GM18511 (cell line): Measurements from ENCODE around the gene TCP11L2.
"Not testable (repeated sequence)": the region's sequence is repeated elsewhere in the genome, so short reads cannot be mapped to it uniquely, and the experiment has no call there.

ENCODE experiments used
- ATAC-seq: cut with Tn5 transposase; IDR thresholded peaks from one replicate; pipeline ENCODE4 v1.9.1; 2021; ENCODE audit warnings: mild to moderate bottlenecking, moderate library complexity; ENCODE audit not compliant: unreplicated experiment

Gene TCP11L2

DNA sequence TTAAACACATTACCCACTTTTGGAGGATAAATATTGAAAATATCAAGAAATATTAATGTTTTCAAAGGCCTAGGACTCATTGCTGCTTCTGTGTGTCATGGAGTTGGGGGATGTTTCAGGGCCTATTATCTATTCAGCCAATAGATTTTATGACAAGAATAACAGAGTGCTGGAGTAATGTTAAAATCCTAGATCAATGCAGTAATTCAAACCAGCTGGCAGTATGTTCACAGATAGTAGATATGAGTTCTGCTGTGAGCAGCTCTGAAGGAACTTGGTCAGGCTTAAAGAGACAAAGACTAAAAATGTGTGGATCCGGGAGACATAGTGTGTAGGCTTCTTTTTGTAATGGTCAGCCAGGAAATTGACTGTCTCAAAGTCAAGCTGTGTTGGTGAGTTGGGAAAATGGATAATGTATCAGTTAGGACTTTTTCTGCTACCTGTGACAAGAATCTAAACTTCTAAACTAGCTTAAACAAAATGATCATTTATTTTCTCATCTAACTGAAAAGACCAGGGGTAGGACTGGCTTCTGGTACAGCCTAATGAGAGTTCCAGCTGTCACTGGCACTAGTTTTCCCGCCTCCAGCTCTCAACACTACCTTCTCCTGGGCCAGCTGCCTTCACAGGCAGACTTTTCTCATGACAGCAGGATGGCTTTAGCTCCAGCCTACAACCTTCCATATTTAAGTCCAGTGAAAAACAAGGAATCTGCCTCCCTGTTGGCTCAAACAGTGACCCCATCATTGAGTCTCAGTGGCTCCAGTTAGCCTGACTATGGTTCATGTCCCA is 38.7 kb downstream of the TCP11L2 start:
- ATAC-seq = no peak

DNA sequence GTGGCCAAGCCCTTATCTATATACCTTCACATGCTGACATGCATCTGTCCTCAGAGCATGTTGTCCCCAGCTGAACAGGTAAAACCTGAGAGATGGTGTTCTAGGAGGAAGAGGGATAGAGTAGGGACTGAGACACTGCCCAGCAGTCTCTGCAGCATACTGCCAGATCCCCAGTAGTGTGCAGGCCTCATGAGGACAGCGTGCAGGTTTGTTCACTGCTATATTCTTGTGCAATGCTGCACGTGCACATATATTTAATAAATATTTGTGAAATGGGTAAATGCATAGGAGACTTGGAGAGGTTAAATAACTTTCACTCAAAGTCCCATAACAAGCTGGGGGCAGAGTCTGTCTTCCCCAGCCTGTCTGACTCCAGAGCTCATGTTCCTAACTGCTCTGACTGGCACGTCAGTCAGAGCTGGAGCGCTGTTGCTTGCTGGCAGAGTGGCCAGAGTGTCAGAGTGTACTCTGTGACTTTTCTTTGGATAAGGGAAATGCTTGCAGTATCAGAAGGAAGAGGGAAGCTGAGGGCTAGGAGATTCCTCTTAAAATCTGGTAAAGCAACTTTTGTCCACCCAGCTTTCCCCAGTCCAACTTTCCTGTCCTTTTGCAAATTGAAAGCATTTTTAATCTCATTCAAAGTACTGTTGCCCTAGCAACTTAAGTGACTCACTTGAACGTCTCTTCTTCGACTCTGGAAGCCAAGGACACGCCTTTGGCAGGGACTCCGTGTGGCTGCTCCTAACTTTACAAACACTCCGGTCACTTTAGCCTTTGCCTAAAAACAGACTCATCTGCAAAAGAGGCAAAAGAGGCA is 40.1 kb downstream of the TCP11L2 start:
- no peak for ATAC-seq

DNA sequence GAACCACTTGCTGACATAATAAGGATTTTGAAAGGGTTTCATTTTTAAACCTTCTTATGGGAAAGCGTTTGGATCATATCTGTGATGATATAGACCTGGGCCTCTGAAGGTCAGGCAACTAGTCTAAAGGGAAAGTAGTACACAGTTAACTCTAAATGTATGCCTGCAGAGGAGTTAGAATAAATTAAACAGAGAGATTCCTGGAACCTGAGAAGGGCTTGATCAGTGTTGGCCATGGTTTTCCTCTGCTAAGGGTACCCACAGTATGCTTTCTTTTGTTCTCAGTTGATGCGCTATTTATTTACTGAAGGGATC is 40.6 kb downstream of the TCP11L2 start:
- ATAC-seq = no peak

DNA sequence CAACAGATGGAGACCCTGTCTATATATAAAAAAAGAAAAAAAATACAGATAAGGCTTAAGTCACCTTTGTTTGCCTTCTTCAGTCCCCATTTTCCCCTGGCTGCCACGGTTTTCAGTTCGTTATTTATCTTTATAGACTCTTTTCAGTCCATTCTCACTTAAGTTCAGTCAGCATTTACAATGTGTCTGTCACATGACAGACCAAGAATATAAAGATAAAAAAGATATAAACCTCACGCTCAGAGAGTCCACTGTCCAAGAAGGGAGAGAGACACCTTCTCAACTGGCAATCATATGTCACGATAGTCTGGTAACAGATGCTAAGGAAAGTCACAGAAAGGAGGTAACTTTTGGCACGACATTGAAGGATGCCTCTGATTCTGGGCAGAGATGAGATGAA is 41.6 kb downstream of the TCP11L2 start:
- ATAC-seq = no peak

DNA sequence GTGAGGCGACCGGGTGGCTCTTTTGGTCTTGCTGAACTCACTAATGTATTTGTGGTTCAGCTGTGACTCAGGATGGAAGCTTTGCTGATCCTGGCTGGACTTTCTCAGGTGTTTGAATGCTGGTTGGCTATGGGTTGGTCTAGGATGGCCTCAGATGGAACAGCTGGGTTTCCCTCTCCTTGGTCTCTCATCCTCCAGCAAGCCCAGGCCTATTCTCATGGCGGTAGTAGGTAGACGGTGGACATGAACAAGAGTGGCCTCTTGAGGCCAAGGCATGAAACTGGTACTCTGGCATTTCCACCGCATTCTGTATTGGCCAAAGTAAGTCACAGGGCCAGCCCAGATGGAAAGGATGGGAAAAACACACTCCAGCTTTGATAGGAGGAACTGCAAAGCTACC is 43.2 kb downstream of the TCP11L2 start:
- no peak for ATAC-seq

DNA sequence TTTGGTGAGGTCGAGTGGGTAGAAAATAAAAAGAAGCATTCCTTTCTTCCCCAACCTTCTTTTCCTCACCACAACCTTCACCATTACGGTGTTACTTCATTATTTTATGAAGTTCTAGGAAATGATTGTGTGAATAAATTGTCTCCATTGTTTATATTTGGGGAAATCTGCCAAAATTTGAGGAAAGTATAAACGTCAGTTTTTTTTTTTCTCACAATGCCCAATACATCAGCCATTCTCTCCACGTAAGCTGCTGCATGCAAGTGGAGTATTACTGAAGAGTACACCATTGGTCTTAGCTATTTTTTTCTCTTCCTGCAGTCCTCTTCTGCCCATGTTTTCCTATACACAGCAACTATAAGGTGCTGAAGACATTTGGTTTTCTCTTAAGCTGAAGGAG is 45.9 kb downstream of the TCP11L2 start:
- ATAC-seq = no peak

DNA sequence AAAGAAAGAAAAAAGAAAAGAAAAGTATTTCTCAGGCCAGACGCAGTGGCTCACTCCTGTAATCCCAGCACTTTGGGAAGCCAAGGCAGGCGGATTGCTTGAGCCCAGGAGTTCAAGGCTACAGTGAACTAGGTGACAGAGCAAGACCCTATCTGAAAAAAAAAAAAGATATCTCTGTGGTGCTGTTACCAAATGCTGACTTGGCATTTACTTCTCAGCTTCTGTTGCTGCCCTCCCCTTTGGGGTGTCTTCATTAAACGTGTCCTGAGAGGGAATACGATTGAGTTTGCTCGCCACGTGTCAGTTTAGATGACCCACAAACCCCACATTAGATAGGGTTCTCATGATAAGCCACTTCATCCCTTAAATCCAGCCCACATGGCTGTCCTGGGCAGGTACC is 50.6 kb downstream of the TCP11L2 start:
- ATAC-seq = no peak

DNA sequence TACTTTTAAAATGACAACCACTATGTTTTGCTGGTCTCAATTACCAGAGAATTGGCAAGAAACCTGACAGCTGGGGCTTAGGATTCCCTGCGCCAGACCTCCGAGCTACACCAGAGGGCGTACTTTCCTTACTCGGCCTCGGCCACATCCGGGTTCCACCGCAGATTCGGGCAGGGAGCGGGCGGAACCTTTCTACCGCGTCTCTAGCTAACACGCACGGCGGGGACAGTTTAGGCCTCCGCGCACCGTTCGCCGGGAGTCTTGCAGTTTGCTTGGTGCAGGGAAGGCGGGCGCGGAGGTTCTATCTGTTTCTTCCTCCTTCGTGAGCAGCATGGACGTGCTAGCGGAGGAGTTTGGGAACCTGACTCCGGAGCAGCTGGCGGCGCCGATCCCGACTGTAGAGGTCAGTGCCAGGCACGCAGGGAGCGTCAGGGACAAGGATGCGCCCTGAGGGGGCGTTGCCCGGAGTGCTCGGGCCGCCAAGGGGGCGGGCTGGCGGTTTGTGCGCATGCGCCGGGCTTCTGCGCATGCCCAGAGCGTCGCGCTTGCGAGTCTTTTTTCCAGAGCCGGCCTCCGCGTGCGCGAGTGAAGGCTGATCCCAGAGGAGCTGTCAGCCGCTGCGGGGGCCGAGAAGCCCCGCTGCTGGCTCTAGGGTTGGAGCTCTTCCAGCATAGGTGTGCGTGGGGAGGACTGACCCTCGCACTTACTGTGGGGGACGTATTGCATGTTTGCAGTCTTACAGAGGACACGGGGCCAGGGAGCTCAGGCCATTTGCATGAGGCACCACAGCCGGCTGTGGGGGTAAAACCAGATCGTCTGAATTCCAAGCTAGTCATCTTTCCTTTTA is 55.2 kb downstream of the TCP11L2 start, which contains the start of gene POLR3B:
POLR3B (plus strand) TSS at position 200 of the 847 bp plus-strand sequence; CDS start at position 332, 132 bp downstream.
- peak; percentile 89 for ATAC-seq

DNA sequence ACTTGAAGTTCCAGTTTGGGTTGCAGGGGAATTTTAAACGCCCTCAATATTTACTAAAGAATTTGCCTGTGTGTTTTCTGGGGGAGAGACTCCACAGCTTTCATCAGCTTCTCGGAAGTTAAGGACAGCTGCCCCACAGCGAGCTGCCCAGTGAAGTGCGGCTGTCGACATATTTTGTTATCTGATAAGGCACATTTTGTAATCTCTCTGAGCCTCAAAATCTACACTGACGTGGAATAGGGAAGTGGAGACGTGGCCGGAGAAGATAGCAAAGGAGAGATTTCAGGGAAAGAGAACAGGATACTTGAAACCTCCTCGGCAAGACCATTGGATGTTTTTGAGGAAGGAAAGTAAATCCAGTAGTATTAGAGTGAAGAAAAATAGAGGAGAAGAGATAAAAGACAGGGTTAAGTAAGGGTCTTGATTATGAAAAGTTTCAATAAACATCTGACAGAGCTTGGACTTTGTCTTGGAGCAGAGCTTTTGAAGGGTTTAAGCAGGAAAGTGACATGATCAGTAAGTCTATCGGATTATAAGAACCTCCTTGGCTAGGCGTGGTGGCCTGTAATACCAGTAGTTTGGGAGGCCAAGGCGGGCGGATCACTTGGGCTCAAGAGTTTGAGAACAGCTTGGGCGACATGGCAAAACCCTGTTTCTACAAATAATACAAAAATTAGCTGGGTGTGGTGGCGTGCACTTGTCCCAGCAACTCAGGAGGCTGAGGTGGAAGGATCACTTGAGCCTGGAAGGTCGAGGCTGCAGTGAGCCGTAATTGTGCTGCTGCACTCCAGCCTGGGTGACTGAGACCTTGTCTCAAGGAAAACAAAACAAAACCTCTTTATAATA is 56.1 kb downstream of the TCP11L2 start:
- peak; percentile 20 for ATAC-seq

DNA sequence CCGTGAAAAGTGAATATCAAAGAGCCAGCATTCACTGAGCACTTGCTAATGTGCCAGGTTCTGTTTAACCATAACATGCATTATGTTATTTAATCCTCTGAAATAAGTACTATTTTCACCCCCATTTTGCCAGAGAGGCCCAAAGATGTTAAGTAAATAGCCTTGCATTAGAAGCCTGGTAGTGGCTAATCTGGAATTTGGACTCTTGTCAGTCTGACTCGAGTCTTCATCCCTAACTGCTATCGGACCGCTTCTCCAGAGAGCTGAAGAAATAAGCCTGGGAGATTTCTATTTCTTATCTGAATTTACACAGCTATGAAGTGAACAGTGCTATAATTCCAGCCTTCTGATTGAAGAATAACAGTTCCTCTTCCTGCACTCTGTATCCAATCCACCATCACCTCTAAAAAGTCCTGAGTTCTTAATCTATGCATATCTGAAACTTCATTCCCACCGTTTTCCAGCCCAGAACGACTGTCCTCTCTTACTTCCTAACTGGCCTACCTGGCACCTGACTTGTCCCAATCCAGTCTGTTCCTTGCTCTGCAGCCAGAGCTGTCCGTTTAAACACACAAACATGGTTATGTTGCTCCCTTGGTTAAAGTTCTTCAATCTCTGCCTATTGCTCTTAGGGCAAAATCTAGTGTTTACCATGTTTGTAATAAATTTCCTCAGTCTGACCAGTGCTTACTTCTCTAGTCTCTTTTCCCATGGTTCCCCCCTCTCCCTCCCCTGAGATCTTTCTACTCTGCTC is 57.3 kb downstream of the TCP11L2 start:
- no peak for ATAC-seq

DNA sequence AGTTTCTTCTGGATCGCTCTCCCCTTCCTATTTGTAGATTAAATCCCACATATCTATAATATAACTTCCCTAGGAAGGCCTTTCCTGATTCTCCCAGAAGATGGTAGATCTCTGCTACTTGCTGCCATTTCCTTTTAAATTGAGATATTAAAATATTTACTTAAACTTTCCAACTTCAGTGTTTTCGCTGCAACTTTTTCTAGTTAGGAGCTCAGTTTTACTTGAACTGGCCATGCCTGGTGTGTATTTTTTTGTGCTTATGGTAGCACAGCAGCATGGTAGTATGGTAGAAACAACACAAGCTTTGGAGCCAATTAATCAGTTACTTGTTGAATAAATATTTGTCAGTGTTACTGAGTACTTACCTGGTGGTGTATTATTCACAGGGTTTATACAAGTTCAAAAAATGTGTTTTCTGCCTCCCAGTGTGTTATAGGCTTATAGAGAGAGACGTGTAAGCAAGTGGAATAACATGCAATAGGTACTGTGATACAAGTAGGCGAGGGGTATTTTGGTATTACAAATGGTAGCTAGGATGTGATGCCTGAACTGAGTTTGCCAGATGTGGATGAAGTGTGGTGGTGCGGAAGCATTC is 58.0 kb downstream of the TCP11L2 start:
- ATAC-seq = no peak

DNA sequence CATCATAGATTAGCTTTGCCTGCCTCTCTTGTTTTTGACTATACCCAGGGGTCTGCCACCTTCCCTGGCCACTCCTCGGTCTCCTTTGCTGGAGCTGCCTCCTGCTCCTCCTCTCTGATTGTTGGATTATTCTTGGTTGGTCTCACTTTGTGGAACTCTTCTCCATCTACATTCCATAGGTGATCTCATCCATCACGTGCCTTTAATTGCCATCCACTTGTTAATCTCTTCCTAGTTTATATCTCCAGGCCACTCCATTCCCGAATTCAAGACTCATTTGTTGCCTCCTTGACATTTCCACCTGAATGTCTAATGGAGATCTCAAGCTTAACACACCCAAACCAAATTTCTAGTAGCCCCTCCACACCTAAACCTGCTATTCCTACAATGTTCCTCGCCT is 60.4 kb downstream of the TCP11L2 start:
- no peak for ATAC-seq

DNA sequence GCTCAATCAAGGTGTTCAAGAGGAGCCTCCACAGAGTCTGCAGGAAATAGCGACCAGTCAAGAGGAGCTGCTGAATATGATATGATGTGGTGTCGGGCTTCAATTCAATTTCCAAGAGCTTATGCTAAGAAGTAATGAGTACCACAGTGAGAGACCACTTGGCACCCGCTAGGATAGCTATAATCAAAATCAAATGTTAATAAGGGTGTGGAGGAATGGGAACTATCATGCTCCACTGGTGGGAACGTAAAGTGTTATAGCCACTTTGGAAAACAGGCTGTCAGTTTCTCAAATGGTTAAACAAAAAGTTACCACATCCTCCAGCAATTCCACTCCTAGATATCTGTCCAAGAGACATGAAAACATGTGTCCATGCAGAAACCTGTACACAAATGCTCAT is 61.7 kb downstream of the TCP11L2 start:
- no peak for ATAC-seq

DNA sequence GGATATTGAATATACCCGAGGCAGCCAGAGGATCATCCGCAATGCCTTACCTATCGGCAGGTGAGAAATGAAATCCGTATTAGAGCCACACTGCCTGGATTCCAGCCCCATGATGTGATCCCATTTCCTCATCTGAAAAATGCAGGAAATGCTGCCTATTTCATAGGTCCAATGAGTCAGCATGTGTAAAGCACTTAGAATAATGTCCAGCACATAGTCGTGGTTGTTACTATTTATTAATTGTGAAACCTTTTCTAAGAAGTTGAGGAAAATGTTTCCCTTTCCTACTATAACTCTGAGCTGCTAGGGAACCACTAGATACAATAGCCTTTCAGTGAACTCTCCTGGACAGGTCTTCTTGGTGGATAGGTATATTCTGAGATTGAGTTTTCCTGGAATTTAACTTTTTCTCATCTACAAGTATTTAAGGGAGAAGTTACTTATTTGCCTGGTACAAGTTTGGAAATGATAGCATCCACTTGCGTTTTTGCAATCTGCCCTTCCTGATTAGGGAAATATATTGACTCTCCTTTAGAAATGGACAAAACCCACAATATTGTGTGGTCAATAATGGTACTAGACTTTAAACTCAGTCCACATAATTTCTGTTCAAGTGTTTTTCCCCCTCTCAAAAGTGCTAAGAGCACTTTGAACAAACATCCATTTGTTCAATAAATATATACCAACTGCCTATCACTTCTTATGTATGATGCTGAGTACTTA is 67.3 kb downstream of the TCP11L2 start:
- no peak for ATAC-seq

DNA sequence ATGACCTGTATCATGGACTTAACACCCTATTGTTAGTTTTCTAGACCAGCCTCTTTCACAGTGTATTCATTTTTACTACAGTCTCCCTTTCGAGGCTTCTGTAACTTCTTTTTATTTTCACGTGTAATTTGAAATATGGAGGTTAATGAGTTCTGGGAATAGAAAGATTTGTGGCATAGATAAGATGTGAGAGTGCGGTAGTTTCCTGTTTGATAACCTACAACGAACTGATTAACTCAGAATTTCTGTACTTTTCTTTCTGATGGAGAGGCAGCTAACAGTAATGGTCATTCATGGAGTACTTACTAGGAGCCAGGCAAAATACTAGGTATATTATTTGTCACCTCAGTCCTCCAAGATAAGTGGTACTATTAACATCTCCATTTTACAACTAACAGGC is 76.3 kb downstream of the TCP11L2 start:
- no peak for ATAC-seq

DNA sequence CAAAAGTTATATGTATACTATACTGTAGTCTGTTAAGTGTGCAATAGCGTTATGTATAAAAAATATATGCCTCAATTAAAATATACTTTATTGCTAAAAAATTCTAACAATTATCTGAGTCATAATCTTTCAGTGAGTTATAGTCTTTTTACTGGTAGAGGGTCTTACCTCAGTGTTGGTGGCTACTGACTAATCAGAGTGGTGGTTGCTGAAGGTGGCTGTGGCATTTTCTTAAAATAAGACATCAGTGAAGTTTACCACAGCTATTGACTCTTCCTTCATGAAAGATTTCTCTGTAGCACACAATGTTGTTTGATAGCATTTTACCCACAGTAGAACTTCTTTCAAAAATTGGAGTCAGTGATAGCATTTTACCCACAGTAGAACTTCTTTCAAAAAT is 78.4 kb downstream of the TCP11L2 start:
- ATAC-seq = no peak

DNA sequence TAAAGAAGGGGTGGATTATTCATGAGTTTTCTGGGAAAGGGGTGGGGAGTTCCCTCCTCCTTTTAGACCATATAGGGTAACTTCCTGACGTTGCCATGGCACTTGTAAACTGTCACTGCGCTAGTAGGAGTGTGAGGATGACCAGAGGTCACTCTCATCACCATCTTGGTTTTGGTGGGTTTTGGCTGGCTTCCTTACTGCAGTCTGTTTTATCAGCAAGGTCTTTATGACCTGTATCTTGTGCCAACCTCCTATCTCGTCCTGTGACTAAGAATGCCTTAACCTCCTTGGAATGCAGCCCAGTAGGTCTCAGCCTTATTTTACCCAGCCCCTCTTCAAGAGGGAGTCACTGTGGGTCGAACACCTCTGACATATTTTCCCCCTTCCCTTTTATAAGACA is 79.3 kb downstream of the TCP11L2 start:
- ATAC-seq = not testable (repeated sequence)

DNA sequence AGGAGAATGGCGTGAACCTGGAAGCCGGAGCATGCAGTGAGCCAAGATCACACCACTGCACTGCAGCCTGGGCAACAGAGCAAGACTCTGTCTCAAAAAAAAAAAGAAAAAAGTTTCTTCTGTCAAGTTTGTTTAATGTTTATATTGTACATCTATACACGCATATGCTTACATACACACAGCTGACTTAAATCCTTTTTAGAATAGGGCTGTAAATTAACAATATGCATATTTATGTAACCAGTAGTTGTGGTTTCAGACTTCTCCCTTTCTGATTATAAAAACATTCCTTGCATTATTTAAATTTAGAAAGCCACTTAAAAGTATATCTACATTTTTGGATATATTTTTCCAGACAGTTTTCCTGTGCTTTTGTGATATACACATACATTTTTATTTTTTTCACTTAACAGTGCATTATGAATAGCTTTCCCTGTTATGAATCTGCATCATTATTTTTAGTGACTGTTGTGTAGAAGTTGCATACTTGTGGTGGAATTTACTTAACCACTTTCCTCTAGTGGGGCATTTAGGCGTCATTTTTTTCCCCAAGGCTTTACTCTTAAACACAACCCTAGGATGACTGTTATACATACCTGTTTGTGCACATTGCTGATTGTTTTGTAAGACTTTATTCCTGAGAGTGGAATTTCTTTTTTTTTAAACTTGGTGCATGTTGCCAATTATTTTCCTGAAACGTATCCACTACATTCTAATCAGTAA is 84.4 kb downstream of the TCP11L2 start:
- ATAC-seq = no peak
